Measurements from ENCODE around the gene KLKB1. TPM values are rescaled to one million over a fixed set of nuclear protein-coding genes. Genes with fewer than 3 reads are reported as not detected.

Gene KLKB1
- total RNA-seq, 1 donor from 2014 or later: not detected

DNA sequence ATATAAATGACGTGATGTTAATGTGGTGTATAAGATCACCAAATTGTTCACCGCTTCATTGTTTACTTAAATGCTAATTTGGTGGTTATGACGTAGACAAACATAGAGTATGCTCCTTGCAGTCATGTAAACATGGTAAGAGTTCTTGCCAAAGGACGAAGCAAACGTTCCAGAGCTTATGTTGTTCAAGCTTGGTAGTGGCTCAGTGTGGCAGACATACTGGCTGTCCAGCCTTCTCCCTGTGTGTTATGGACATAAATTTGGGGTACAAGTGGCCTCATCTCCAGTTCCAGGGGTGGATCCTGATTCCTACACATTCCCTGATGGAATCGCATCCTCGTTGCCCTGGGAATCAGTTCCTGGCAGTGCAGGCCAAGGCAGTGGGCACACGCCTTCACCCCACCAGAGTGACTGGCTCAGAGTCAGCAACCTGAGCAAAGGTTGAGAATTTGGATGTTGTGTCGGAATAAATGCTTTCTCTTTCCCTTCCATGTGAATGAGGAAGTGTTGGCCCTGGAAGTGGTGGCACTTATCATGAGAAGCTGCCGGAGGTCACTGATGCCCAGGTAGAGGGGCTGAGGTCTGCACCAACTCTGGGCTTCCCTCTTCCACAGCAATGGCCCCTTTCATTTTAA is 64.1 kb downstream of the KLKB1 start:
- DNase-seq (ENCODE audit: low spot score): no peak
- no peak overlapping the region for H3K27ac Mint-ChIP-seq
- no peaks in the 10 kb centered on the region for H3K4me1 Mint-ChIP-seq (ENCODE audit: low read depth)
- no peaks in the 10 kb centered on the region for H3K36me3 Mint-ChIP-seq (ENCODE audit: low read depth)
- H3K27me3 Mint-ChIP-seq (ENCODE audit: insufficient read depth): no peaks in the 10 kb centered on the region
- no peak overlapping the region for H3K4me3 Mint-ChIP-seq
- intact Hi-C loops (cut with micrococcal nuclease): no loop called here
- no peaks in the 10 kb centered on the region for H3K9me3 Mint-ChIP-seq

DNA sequence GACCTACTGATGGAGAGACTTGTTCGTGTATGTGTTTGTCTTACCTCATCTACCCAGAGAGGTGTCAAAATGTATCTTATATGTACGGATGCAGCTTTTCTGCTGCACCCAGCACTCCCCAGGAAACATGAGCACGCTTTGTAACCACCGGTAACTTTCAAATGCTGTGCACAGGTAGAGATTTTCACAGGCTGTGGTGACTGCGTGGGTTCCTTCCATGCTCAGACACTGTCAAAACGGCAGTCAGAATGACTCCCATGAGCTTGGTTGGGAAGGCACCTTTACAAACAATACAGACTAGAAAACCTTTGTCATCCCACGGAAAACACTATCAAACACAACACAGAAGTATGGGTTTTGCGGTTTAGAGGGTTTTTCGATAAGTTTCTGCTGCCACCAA is 66.9 kb downstream of the KLKB1 start:
- H3K36me3 Mint-ChIP-seq (ENCODE audit: low read depth): no peaks in the 10 kb centered on the region
- no peak overlapping the region for H3K27ac Mint-ChIP-seq
- H3K27me3 Mint-ChIP-seq (ENCODE audit: insufficient read depth): peaks cover 9% of the 10 kb centered on the region
- no peaks in the 10 kb centered on the region for H3K4me1 Mint-ChIP-seq (ENCODE audit: low read depth)
- intact Hi-C loops (cut with micrococcal nuclease): no loop called here
- DNase-seq (ENCODE audit: low spot score): no peak
- no peaks in the 10 kb centered on the region for H3K9me3 Mint-ChIP-seq
- no peak overlapping the region for H3K4me3 Mint-ChIP-seq

GRCh38 chr4:186296481-186296880 is 69.2 kb downstream of the KLKB1 start:
- intact Hi-C loops (cut with micrococcal nuclease): no loop called here
- Mint-ChIP-seq H3K36me3 (ENCODE audit: low read depth) (no peaks in the 10 kb centered on the region), H3K9me3 (no peaks in the 10 kb centered on the region), H3K4me3 (no peak overlapping the region), H3K4me1 (ENCODE audit: low read depth) (no peaks in the 10 kb centered on the region), H3K27ac (no peak overlapping the region), H3K27me3 (ENCODE audit: insufficient read depth) (peaks cover 10% of the 10 kb centered on the region)
- DNase-seq (ENCODE audit: low spot score): no peak

DNA sequence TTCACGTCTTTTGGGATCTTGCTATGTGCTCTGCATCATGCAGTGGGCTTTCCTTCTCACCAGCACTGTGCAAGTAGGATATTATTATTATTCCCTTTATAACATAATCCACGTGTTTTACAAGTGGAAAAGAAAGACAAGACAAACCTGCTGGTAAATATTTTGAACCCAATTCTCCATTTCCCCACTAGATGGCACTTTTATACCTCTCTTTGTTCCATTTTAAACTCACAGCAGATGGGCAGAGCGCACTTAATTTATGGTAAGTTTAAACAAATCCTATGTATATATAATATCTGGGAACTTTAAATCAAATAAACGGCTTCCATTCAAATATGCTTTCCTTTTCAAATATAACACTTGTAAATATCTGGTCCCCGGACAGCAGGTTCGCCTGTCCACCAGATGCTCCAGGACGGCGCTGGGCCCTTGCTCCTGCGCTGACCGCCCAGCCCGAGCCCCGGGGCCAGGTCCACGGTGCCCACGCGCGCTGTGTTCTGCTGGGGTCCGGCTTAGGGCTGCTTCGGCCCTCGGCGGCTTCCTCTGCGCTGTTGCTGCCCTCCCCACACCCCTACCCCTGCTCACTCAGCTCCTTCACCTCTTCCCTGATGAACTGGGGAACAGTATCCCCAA is 69.8 kb downstream of the KLKB1 start:
- no peak overlapping the region for H3K4me3 Mint-ChIP-seq
- H3K27ac Mint-ChIP-seq: no peak overlapping the region
- no peaks in the 10 kb centered on the region for H3K4me1 Mint-ChIP-seq (ENCODE audit: low read depth)
- intact Hi-C loops (cut with micrococcal nuclease): no loop called here
- H3K9me3 Mint-ChIP-seq: no peaks in the 10 kb centered on the region
- peaks cover 10% of the 10 kb centered on the region for H3K27me3 Mint-ChIP-seq (ENCODE audit: insufficient read depth)
- no peaks in the 10 kb centered on the region for H3K36me3 Mint-ChIP-seq (ENCODE audit: low read depth)
- DNase-seq (ENCODE audit: low spot score): no peak

GRCh38 chr4:186298031-186298647 is 70.8 kb downstream of the KLKB1 start:
- no peak overlapping the region for H3K4me3 Mint-ChIP-seq
- H3K36me3 Mint-ChIP-seq (ENCODE audit: low read depth): no peaks in the 10 kb centered on the region
- H3K9me3 Mint-ChIP-seq: no peaks in the 10 kb centered on the region
- peaks cover 10% of the 10 kb centered on the region for H3K27me3 Mint-ChIP-seq (ENCODE audit: insufficient read depth)
- intact Hi-C loops (cut with micrococcal nuclease): no loop called here
- no peak overlapping the region for H3K27ac Mint-ChIP-seq
- H3K4me1 Mint-ChIP-seq (ENCODE audit: low read depth): no peaks in the 10 kb centered on the region
- no peak for DNase-seq (ENCODE audit: low spot score)

DNA sequence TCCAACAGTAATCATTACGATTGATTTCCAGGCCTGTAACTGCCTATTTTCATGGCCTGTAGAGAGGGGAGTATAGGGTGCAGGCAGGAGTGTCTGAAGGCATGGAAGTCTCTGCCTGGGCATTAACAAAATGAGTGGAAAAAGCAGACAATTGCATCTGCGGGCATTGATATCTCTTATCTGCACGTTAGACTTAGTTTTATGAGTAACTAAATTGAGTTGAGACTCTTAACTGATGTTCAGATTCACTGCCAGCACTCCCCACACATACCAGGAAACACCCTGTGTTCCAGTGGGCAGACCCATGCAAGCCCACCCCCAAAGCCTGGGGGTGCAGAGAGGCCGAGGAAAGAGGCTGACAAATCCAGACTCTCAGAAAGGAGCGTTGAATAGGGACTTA is 72.0 kb downstream of the KLKB1 start:
- intact Hi-C loops (cut with micrococcal nuclease): no loop called here
- Mint-ChIP-seq H3K27ac (no peak overlapping the region), H3K9me3 (no peaks in the 10 kb centered on the region), H3K4me3 (no peak overlapping the region), H3K4me1 (ENCODE audit: low read depth) (no peaks in the 10 kb centered on the region), H3K27me3 (ENCODE audit: insufficient read depth) (peaks cover 14% of the 10 kb centered on the region), H3K36me3 (ENCODE audit: low read depth) (no peaks in the 10 kb centered on the region)
- no peak for DNase-seq (ENCODE audit: low spot score)

DNA sequence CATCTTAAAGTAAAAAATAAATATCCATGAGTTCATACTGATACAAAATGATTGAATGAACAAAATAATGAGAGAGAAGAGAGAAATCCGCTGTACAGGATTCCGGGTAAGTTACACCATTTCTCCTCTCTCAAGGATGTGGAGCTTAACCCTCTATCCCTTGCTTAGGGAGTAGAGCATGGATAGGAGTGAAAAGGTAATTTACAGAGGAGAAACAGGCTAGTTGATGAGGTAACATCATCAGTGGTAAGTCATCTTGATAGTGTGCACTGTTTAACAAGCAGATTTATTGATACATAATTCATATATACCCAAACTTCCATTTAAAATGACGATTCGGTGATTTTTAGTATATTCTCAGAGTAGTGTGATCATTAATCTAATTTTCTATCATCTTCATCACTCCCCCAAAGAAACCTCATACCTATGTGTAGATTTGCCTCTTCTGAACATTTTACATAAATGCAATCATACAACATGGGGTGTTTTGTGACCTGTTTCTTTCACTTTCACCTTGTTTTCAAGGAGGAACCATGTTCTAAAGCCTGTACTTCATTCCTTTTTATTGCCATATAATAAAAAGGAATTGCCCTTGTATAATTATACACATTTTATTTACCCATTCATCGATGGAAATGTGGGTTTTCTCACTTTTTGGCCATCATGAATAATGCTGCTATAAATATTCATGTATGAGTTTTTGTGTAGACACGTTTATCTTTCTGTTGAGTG is 73.5 kb downstream of the KLKB1 start:
- no peaks in the 10 kb centered on the region for H3K9me3 Mint-ChIP-seq
- H3K27ac Mint-ChIP-seq: no peak overlapping the region
- H3K4me3 Mint-ChIP-seq: no peak overlapping the region
- no peaks in the 10 kb centered on the region for H3K36me3 Mint-ChIP-seq (ENCODE audit: low read depth)
- no peaks in the 10 kb centered on the region for H3K4me1 Mint-ChIP-seq (ENCODE audit: low read depth)
- DNase-seq (ENCODE audit: low spot score): no peak
- peaks cover 14% of the 10 kb centered on the region for H3K27me3 Mint-ChIP-seq (ENCODE audit: insufficient read depth)
- intact Hi-C loops (cut with micrococcal nuclease): no loop called here

DNA sequence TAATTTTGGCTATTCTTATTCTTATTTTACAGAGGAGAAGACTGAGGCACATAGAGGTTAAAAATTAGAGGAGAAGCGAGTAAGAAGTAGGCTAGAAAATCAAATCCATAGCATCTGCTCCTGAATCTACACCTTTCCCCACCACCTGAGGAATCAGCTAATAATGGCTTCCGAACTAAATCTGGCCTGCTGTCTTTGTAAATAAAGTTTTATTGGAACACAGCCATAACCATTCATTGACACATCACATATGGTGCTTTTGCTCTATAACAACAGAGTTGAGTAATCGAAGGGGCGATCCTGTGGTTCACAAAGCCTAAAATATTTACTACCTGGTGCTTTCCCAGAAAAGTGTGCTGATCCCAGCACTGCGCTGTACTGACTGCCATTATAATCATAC is 76.9 kb downstream of the KLKB1 start:
- H3K4me3 Mint-ChIP-seq: no peak overlapping the region
- H3K9me3 Mint-ChIP-seq: no peaks in the 10 kb centered on the region
- intact Hi-C loops (cut with micrococcal nuclease): no loop called here
- H3K27ac Mint-ChIP-seq: no peak overlapping the region
- no peaks in the 10 kb centered on the region for H3K36me3 Mint-ChIP-seq (ENCODE audit: low read depth)
- H3K27me3 Mint-ChIP-seq (ENCODE audit: insufficient read depth): peaks cover 4% of the 10 kb centered on the region
- H3K4me1 Mint-ChIP-seq (ENCODE audit: low read depth): no peaks in the 10 kb centered on the region
- DNase-seq (ENCODE audit: low spot score): no peak

- Mint-ChIP-seq H3K27ac (no peak overlapping the region), H3K27me3 (ENCODE audit: insufficient read depth) (peaks cover 4% of the 10 kb centered on the region), H3K36me3 (ENCODE audit: low read depth) (no peaks in the 10 kb centered on the region), H3K9me3 (no peaks in the 10 kb centered on the region), H3K4me3 (no peak overlapping the region), H3K4me1 (ENCODE audit: low read depth) (no peaks in the 10 kb centered on the region)
- intact Hi-C loops (cut with micrococcal nuclease): no loop called here
- DNase-seq (ENCODE audit: low spot score): no peak
Observed at GRCh38 chr4:186304866-186305505, 77.7 kb downstream of the KLKB1 start.

- Mint-ChIP-seq H3K27ac (no peak overlapping the region), H3K4me1 (ENCODE audit: low read depth) (no peaks in the 10 kb centered on the region), H3K9me3 (no peaks in the 10 kb centered on the region), H3K27me3 (ENCODE audit: insufficient read depth) (peaks cover 4% of the 10 kb centered on the region), H3K36me3 (ENCODE audit: low read depth) (no peaks in the 10 kb centered on the region), H3K4me3 (no peak overlapping the region)
- intact Hi-C loops (cut with micrococcal nuclease): no loop called here
- DNase-seq (ENCODE audit: low spot score): no peak
Observed at GRCh38 chr4:186307497-186307896, 80.2 kb downstream of the KLKB1 start.

DNA sequence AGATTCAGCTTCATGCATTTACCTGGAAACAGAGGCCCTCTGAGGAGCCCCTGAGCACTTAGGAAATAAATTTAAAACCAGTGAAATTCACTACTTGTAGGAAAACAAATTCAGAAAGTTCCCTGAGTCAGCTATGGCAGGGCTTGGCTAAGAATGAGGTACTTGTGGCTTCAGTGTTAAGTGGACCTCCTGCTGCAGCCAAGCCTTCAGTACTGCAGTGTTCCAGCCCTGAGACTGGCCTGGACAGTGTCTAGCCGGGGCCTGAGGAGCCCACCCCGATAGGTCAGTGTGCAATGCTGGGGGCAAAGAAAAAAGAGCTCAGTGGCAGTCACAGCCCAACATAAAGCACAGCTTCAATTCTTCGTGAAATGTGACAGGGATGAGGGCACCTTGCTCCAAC is 80.6 kb downstream of the KLKB1 start:
- H3K27ac Mint-ChIP-seq: no peak overlapping the region

More for the DNA sequence above, 80.6 kb downstream of the KLKB1 start:
- no peaks in the 10 kb centered on the region for H3K9me3 Mint-ChIP-seq
- peaks cover 4% of the 10 kb centered on the region for H3K27me3 Mint-ChIP-seq (ENCODE audit: insufficient read depth)
- intact Hi-C loops (cut with micrococcal nuclease): no loop called here
- no peak overlapping the region for H3K4me3 Mint-ChIP-seq
- H3K36me3 Mint-ChIP-seq (ENCODE audit: low read depth): no peaks in the 10 kb centered on the region
- H3K4me1 Mint-ChIP-seq (ENCODE audit: low read depth): no peaks in the 10 kb centered on the region
- DNase-seq (ENCODE audit: low spot score): no peak
